Colon (tissue), 2 donors: ENCODE results near the gene SCGB1C2.

ENCODE experiments used
- FAIRE-seq: peaks from 2 replicates; lab custom pipeline; 2012; peaks lifted over from hg19 to GRCh38; lab: Jason Lieb, UNC
- donor health status: control.
- donor health status: control.

The SCGB1C2 gene

DNA sequence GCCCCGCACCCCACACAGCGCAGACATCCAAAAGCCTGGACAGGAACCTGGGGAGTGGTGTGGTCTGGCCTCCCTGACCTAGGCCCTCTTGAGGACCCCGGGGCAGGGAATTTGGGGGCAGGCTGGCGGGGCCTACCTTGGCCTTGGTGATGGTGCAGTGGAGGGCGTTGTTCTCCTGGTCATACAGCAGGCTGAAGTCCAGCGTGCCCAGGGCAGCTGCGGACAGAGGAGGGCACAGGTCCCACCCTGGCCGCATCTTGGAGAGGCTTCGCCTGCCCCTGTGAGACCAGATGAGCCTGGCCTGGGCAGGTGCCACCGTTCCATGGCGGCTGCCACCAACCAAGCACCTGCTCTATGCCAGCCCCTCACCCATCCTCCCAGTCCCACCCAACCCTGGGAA lies 35.0 kb downstream of the SCGB1C2 start:
- FAIRE-seq: no peak

- FAIRE-seq: no peak
Measured at GRCh38 chr17:173166-173911, 36.0 kb downstream of the SCGB1C2 start.

DNA sequence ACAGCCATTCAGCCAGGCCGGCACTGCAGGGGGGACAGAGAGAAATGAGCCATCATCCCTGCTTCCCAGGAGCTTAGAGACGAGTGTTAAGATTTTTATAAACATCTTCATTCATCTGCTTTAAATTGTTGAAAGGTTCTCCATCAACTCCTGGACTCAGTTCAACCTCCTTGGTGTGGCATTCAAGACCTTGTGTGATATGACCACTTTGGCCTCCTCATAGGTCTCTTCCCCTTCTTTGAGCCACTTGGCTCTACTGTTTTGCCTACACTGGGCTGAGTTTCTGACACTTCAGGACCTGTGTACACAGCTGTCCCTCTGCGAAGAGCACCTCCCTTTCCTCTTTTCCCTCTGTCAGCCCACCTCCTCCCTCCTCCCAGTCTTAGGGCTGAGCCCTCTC lies 39.8 kb downstream of the SCGB1C2 start:
- no peak for FAIRE-seq

- no peak for FAIRE-seq
Measured at GRCh38 chr17:177762-178161, 40.4 kb downstream of the SCGB1C2 start.

DNA sequence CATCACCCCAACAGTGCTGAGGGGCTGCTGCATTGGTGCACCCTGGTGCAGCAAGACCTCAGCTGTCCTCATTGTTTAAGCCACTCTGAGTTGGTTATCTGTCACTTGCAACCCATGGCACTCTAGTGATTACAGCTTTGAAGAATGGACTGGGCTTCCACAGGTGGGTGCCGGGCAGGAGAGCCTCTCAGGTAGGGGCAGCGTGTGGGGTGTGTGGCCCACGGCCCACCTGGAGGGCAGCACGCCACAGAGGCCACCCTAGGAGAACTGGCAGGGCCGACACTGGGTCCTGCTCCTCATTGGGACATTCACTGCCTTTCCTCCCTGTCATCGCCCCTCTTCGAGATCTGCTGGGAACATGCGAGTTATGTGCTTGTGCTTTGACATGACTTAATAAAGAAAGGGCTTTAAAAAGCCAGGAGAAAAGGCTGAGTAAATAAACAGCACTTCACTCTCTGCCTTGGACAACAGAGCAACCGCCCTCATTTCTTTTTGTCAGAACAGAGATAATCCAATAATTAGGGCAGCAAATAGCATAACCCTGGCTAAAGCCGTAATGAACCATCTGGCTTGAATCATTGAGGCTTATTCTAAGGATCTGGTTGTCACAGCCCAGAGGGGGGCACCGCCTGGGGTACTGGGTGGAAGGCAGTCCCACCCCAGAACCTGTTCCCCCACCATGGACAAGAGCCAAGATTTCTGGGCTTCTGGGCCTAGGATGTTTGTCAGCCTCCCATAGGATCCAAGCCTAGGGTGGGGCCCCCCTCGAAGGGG lies 41.1 kb downstream of the SCGB1C2 start:
- no peak for FAIRE-seq

GRCh38 chr17:179066-179432 lies 41.7 kb downstream of the SCGB1C2 start:
- FAIRE-seq: no peak

- FAIRE-seq: no peak
Measured at GRCh38 chr17:179781-180380, 42.5 kb downstream of the SCGB1C2 start.

DNA sequence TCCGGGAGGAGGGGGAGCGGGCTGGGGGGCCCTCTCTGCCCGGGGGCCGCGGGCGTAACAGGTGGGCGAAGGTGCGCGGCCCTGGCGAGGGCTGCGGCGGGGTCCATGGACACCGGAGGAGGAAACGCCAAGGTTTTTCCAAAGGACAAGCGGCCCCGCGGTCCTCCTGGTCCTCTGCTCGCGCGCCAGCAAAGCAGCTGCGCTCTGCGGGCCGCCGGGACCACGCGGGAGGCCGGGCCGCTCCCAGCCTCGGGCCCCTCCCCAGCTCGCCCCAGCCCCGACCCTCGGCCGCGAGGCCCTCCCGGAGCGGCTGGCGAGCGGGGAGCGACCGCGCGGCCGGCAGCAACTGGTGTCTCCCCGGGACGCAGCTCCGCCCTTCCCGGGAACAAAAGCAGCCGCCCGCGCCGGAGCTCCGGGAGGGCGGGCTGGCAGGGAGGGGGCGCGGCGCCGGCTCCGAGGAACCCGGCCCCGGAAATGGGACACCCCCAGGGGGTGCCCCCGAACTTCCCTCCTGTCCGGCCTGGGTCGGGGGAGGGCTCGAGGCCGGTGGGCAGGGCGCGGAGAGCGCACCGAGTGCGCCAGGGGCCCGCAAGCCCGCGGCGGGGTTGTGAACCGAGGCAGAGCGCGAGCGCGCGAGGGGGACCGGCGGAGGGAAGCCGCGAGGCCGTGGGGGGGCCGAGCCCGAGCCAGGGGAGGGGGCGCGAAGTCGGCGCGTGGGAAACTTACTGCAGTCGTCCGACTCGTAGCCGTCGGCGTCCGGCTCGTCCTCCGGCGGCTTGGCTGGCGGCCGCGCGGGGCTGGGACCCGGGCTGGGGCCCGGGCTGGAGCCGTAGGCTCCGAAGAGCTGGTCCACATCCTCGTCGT lies 43.2 kb downstream of the SCGB1C2 start:
- FAIRE-seq: no peak

GRCh38 chr17:181245-182049 lies 44.1 kb downstream of the SCGB1C2 start, which contains the start of gene DOC2B:
TSS of gene DOC2B (minus strand) at chr17:181650. CDS start at chr17:181479, 171 bp downstream.
- no peak for FAIRE-seq

GRCh38 chr17:182050-182751 lies 44.8 kb downstream of the SCGB1C2 start:
- FAIRE-seq: no peak

DNA sequence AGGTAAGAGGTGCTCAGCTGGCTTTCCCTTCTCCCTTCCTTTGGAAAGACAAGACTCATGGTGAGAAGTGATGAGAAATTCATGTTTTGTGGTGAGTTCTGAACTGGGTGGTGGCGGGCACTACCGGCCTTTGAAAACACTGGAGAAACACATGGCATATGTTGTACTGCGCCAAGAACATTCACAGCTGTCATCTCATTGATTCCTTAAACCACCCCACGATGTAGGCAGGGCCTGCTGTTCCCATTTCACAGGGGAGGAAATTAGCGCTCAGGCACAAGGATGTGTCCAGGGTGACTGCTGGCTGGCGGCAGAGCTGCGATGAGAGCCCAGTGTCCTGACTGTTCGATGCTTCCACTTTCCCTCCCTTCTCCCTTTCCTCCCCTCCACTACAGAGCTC lies 45.7 kb downstream of the SCGB1C2 start:
- FAIRE-seq: no peak

DNA sequence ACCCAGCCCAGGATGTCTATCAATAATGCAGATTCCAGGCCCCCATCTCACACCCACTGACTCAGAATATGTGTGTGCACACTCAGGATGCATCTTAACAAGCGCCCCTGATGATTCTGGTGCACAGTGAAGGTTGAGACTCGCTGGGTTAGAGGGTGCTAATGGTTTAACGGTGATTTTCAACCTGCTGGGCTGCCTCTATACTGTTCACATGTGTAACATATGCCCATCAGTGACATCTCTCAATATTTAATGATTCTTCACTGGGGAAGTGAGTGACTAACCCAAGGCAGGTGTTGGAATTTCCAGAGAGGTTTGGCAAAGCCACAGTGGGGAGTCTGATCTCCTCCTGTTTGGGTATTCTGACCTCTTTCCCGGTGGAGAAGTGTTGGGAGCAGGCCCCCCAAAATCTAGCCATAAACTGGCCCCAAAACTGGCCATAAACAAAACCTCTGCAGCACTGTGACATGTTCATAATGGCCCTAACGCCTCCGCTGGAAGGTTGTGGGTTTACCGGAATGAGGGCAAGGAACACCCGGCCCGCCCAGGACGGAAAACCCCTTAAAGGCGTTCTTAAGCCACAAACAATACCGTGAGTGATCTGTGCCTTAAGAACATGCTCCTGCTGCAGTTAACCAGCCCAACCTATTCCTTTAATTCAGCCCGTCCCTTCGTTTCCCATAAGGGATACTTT lies 48.2 kb downstream of the SCGB1C2 start:
- no peak for FAIRE-seq

DNA sequence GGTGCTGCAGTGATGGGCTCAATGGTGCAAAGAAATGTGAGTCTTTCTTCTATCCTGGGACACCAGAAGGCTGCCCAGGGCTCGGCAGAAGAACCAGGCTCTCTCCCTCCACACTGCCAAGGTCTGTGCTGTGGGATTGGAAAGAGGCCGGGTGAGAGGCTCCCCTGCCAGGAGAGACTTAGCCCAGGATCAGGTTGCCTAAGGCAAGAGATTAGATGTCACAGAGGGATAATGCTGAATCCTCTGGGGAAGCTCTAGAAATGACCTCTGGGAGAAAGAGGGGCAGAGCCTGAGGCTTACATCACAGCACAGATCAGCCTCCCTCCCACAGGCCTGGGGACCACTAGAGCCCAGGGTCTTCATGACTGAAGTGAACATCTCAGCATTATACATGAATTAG lies 49.8 kb downstream of the SCGB1C2 start:
- FAIRE-seq: no peak
